ENCODE data around the gene WIPI1. TPM values are rescaled to one million over a fixed set of nuclear protein-coding genes. Genes with fewer than 3 reads are reported as not detected.
"Not testable (repeated sequence)": the region's sequence is repeated elsewhere in the genome, so short reads cannot be mapped to it uniquely, and the experiment has no call there.

The WIPI1 gene
- total RNA-seq, 6 experiments from 2014 or later = 62.6 to 90.9 (median 84.9) TPM

GRCh38 chr17:68497885-68498319 lies 40.6 kb upstream of the WIPI1 start:
- peak overlapping the region; percentile 10; the same call in 1 of the 2 replicates for H3K4me3 Mint-ChIP-seq
- H3K27me3 Mint-ChIP-seq (ENCODE audit: insufficient read depth) = peaks cover 13% of the 10 kb centered on the region
- H3K9me3 Mint-ChIP-seq = no peaks in the 10 kb centered on the region
- H3K36me3 Mint-ChIP-seq (ENCODE audit: low read depth) = no peaks in the 10 kb centered on the region
- H3K4me1 Mint-ChIP-seq (ENCODE audit: low read depth) = no peaks in the 10 kb centered on the region
- TF ChIP-seq CTCF (IDR thresholded peaks at IDR 0.05) = no peak
- DNase-seq = no peak
- no peak overlapping the region for H3K27ac Mint-ChIP-seq

- H3K4me3 Mint-ChIP-seq = no peak overlapping the region
- no peaks in the 10 kb centered on the region for H3K4me1 Mint-ChIP-seq (ENCODE audit: low read depth)
- peaks cover 11% of the 10 kb centered on the region for H3K27me3 Mint-ChIP-seq (ENCODE audit: insufficient read depth)
- no peaks in the 10 kb centered on the region for H3K9me3 Mint-ChIP-seq
- DNase-seq = no peak
- no peak for TF ChIP-seq CTCF (IDR thresholded peaks at IDR 0.05)
- no peaks in the 10 kb centered on the region for H3K36me3 Mint-ChIP-seq (ENCODE audit: low read depth)
- H3K27ac Mint-ChIP-seq = no peak overlapping the region
Measured at GRCh38 chr17:68495081-68495480, 37.8 kb upstream of the WIPI1 start.

- H3K36me3 Mint-ChIP-seq (ENCODE audit: low read depth); H3K27ac Mint-ChIP-seq; H3K4me1 Mint-ChIP-seq (ENCODE audit: low read depth); H3K4me3 Mint-ChIP-seq; DNase-seq; H3K9me3 Mint-ChIP-seq: not testable (repeated sequence)
- H3K27me3 Mint-ChIP-seq (ENCODE audit: insufficient read depth) = peaks cover 13% of the 10 kb centered on the region
Measured at GRCh38 chr17:68492394-68493054, 35.2 kb upstream of the WIPI1 start.

- Mint-ChIP-seq H3K4me3 (no peak overlapping the region), H3K4me1 (ENCODE audit: low read depth) (no peaks in the 10 kb centered on the region), H3K27ac (no peak overlapping the region), H3K27me3 (ENCODE audit: insufficient read depth) (peaks cover 13% of the 10 kb centered on the region), H3K36me3 (ENCODE audit: low read depth) (no peaks in the 10 kb centered on the region), H3K9me3 (no peaks in the 10 kb centered on the region)
- no peak for DNase-seq
- TF ChIP-seq CTCF (IDR thresholded peaks at IDR 0.05) = no peak
Measured at GRCh38 chr17:68491381-68492231, 34.3 kb upstream of the WIPI1 start.

- Mint-ChIP-seq H3K27ac (no peak overlapping the region), H3K9me3 (no peaks in the 10 kb centered on the region), H3K4me1 (ENCODE audit: low read depth) (no peaks in the 10 kb centered on the region), H3K27me3 (ENCODE audit: insufficient read depth) (peaks cover 12% of the 10 kb centered on the region), H3K36me3 (ENCODE audit: low read depth) (no peaks in the 10 kb centered on the region), H3K4me3 (no peak overlapping the region)
- no peak for DNase-seq
- no peak for TF ChIP-seq CTCF (IDR thresholded peaks at IDR 0.05)
Measured at GRCh38 chr17:68489919-68490318, 32.6 kb upstream of the WIPI1 start.

- no peak overlapping the region for H3K27ac Mint-ChIP-seq
- H3K27me3 Mint-ChIP-seq (ENCODE audit: insufficient read depth) = peaks cover 10% of the 10 kb centered on the region
- H3K9me3 Mint-ChIP-seq = no peaks in the 10 kb centered on the region
- no peaks in the 10 kb centered on the region for H3K4me1 Mint-ChIP-seq (ENCODE audit: low read depth)
- no peaks in the 10 kb centered on the region for H3K36me3 Mint-ChIP-seq (ENCODE audit: low read depth)
- H3K4me3 Mint-ChIP-seq = no peak overlapping the region
- DNase-seq = no peak
- TF ChIP-seq CTCF (IDR thresholded peaks at IDR 0.05) = no peak
Measured at GRCh38 chr17:68484458-68484857, 27.2 kb upstream of the WIPI1 start.

Measured in HFFc6 (cell line).